ENCODE results near the gene EPB41L4B.

EPB41L4B gene

GRCh38 chr9:109253637-109254284, 67.1 kb downstream of the EPB41L4B start:
- Histone ChIP-seq H3F3A (ENCODE audit: insufficient read depth, low read length) (no peaks in the 10 kb centered on the region), H3K27me3 (ENCODE audit: insufficient read depth, low read length) (no peaks in the 10 kb centered on the region), H2AFZ (ENCODE audit: low read length) (no peak overlapping the region), H3K9me2 (ENCODE audit: low read depth, low read length) (no peaks in the 10 kb centered on the region), H4K20me1 (ENCODE audit: insufficient read depth, low read length) (no peaks in the 10 kb centered on the region), H3K9me3 (ENCODE audit: low read length) (no peaks in the 10 kb centered on the region), H3K4me3 (ENCODE audit: low read depth, low read length, poor library complexity, severe bottlenecking) (no peak overlapping the region), H3K36me3 (ENCODE audit: insufficient read depth, low read length) (no peaks in the 10 kb centered on the region), H3K4me2 (ENCODE audit: low read length) (no peak overlapping the region), H3K9ac (ENCODE audit: low read length) (no peak overlapping the region), H3K4me1 (ENCODE audit: insufficient read depth, low read length, severe bottlenecking) (no peaks in the 10 kb centered on the region), H3K27ac (ENCODE audit: low read depth, low read length, poor library complexity, severe bottlenecking) (no peak overlapping the region), H3K79me2 (ENCODE audit: insufficient read depth, low read length) (no peaks in the 10 kb centered on the region)
- no peak for TF ChIP-seq EZH2 (IDR thresholded peaks at IDR 0.05; ENCODE audit: borderline replicate concordance, low read length)
- TF ChIP-seq, protein P1, sequence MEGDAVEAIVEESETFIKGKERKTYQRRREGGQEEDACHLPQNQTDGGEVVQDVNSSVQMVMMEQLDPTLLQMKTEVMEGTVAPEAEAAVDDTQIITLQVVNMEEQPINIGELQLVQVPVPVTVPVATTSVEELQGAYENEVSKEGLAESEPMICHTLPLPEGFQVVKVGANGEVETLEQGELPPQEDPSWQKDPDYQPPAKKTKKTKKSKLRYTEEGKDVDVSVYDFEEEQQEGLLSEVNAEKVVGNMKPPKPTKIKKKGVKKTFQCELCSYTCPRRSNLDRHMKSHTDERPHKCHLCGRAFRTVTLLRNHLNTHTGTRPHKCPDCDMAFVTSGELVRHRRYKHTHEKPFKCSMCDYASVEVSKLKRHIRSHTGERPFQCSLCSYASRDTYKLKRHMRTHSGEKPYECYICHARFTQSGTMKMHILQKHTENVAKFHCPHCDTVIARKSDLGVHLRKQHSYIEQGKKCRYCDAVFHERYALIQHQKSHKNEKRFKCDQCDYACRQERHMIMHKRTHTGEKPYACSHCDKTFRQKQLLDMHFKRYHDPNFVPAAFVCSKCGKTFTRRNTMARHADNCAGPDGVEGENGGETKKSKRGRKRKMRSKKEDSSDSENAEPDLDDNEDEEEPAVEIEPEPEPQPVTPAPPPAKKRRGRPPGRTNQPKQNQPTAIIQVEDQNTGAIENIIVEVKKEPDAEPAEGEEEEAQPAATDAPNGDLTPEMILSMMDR (IDR thresholded peaks at IDR 0.05; ENCODE audit: low read length), result no peak

GRCh38 chr9:109253241-109253636, 67.6 kb downstream of the EPB41L4B start:
- no peaks in the 10 kb centered on the region for H3K9me2 ChIP-seq (ENCODE audit: low read depth, low read length)
- H3K27me3 ChIP-seq (ENCODE audit: insufficient read depth, low read length), result no peaks in the 10 kb centered on the region
- H3K36me3 ChIP-seq (ENCODE audit: insufficient read depth, low read length), result no peaks in the 10 kb centered on the region
- H3K79me2 ChIP-seq (ENCODE audit: insufficient read depth, low read length), result no peaks in the 10 kb centered on the region
- H3K4me2 ChIP-seq (ENCODE audit: low read length), result no peak overlapping the region
- no peak overlapping the region for H3K27ac ChIP-seq (ENCODE audit: low read depth, low read length, poor library complexity, severe bottlenecking)
- no peaks in the 10 kb centered on the region for H3K4me1 ChIP-seq (ENCODE audit: insufficient read depth, low read length, severe bottlenecking)
- H2AFZ ChIP-seq (ENCODE audit: low read length), result no peak overlapping the region
- H3K9ac ChIP-seq (ENCODE audit: low read length), result no peak overlapping the region
- H3F3A ChIP-seq (ENCODE audit: insufficient read depth, low read length), result no peaks in the 10 kb centered on the region
- TF ChIP-seq, protein P1 (IDR thresholded peaks at IDR 0.05; ENCODE audit: low read length), result no peak
- TF ChIP-seq EZH2 (IDR thresholded peaks at IDR 0.05; ENCODE audit: borderline replicate concordance, low read length), result no peak
- no peaks in the 10 kb centered on the region for H3K9me3 ChIP-seq (ENCODE audit: low read length)
- no peaks in the 10 kb centered on the region for H4K20me1 ChIP-seq (ENCODE audit: insufficient read depth, low read length)
- H3K4me3 ChIP-seq (ENCODE audit: low read depth, low read length, poor library complexity, severe bottlenecking), result no peak overlapping the region

GRCh38 chr9:109252291-109252690, 68.6 kb downstream of the EPB41L4B start:
- Histone ChIP-seq H3K27me3 (ENCODE audit: insufficient read depth, low read length) (no peaks in the 10 kb centered on the region), H3K79me2 (ENCODE audit: insufficient read depth, low read length) (no peaks in the 10 kb centered on the region), H3K4me2 (ENCODE audit: low read length) (no peak overlapping the region), H3K9me2 (ENCODE audit: low read depth, low read length) (no peaks in the 10 kb centered on the region), H3K4me3 (ENCODE audit: low read depth, low read length, poor library complexity, severe bottlenecking) (no peak overlapping the region), H3F3A (ENCODE audit: insufficient read depth, low read length) (no peaks in the 10 kb centered on the region), H2AFZ (ENCODE audit: low read length) (no peak overlapping the region), H3K9ac (ENCODE audit: low read length) (no peak overlapping the region), H3K9me3 (ENCODE audit: low read length) (no peaks in the 10 kb centered on the region), H3K36me3 (ENCODE audit: insufficient read depth, low read length) (no peaks in the 10 kb centered on the region), H3K27ac (ENCODE audit: low read depth, low read length, poor library complexity, severe bottlenecking) (no peak overlapping the region), H4K20me1 (ENCODE audit: insufficient read depth, low read length) (no peaks in the 10 kb centered on the region), H3K4me1 (ENCODE audit: insufficient read depth, low read length, severe bottlenecking) (no peaks in the 10 kb centered on the region)
- TF ChIP-seq EZH2 (IDR thresholded peaks at IDR 0.05; ENCODE audit: borderline replicate concordance, low read length), result no peak
- TF ChIP-seq, protein P1 (IDR thresholded peaks at IDR 0.05; ENCODE audit: low read length), result no peak

All from OCI-LY1 (cell line).